ENCODE results near the gene DNMT3L.
"Not testable (repeated sequence)": the region's sequence is repeated elsewhere in the genome, so short reads cannot be mapped to it uniquely, and the experiment has no call there.

DNMT3L gene

GRCh38 chr21:44303490-44303981, 41.8 kb upstream of the DNMT3L start:
- H3K4me1 ChIP-seq (ENCODE audit: control insufficient read depth, low read length), result peaks cover 51% of the 10 kb centered on the region
- H3K79me2 ChIP-seq (ENCODE audit: control insufficient read depth, low read length), result peaks cover 74% of the 10 kb centered on the region
- H4K20me1 ChIP-seq (ENCODE audit: control insufficient read depth, insufficient read depth, low read depth, low read length), result peaks cover 30% of the 10 kb centered on the region; the same call in 1 of the 2 replicates
- H3F3A ChIP-seq (ENCODE audit: control insufficient read depth, insufficient read depth), result peaks cover 4% of the 10 kb centered on the region
- H3K9me3 ChIP-seq (ENCODE audit: control insufficient read depth, insufficient read depth, low read length), result no peaks in the 10 kb centered on the region
- no peak overlapping the region for H3K4me3 ChIP-seq (ENCODE audit: low read length)
- H3K27ac ChIP-seq (ENCODE audit: low read depth, low read length), result no peak overlapping the region
- no peaks in the 10 kb centered on the region for H3K27me3 ChIP-seq (ENCODE audit: control insufficient read depth, low read length)
- TF ChIP-seq CTCF (IDR thresholded peaks at IDR 0.05; ENCODE audit: low read depth, low read length, poor library complexity, severe bottlenecking), result no peak
- TF ChIP-seq EZH2phosphoT487 (IDR thresholded peaks at IDR 0.05; ENCODE audit: borderline replicate concordance, low read length), result no peak
- H3K9me2 ChIP-seq (replicated peaks; ENCODE audit: control insufficient read depth, low read length), result no peaks in the 10 kb centered on the region
- peak overlapping the region; percentile 27; the same call in 1 of the 2 replicates for H3K4me2 ChIP-seq (ENCODE audit: low read length)
- peaks cover 72% of the 10 kb centered on the region for H3K36me3 ChIP-seq (ENCODE audit: control insufficient read depth, low read length)

GRCh38 chr21:44302573-44303401, 41.1 kb upstream of the DNMT3L start:
- Histone ChIP-seq H3K4me1 (ENCODE audit: control insufficient read depth, low read length) (peaks cover 58% of the 10 kb centered on the region), H3K4me3 (ENCODE audit: low read length) (peak overlapping the region; percentile 78), H3K79me2 (ENCODE audit: control insufficient read depth, low read length) (peaks cover 74% of the 10 kb centered on the region), H3K4me2 (ENCODE audit: low read length) (peak overlapping the region; percentile 97), H3K27ac (ENCODE audit: low read depth, low read length) (peak overlapping the region; percentile 60), H4K20me1 (ENCODE audit: control insufficient read depth, insufficient read depth, low read depth, low read length) (peaks cover 30% of the 10 kb centered on the region; the same call in 1 of the 2 replicates), H3K36me3 (ENCODE audit: control insufficient read depth, low read length) (peaks cover 66% of the 10 kb centered on the region)
- not testable (repeated sequence) for H3K9me3 ChIP-seq (ENCODE audit: control insufficient read depth, insufficient read depth, low read length); H3K27me3 ChIP-seq (ENCODE audit: control insufficient read depth, low read length); H3K9me2 ChIP-seq (replicated peaks; ENCODE audit: control insufficient read depth, low read length); H3F3A ChIP-seq (ENCODE audit: control insufficient read depth, insufficient read depth)
- peak; percentile 41 for TF ChIP-seq CTCF (IDR thresholded peaks at IDR 0.05; ENCODE audit: low read depth, low read length, poor library complexity, severe bottlenecking)

GRCh38 chr21:44301961-44302406, 40.3 kb upstream of the DNMT3L start:
- Histone ChIP-seq H3F3A (ENCODE audit: control insufficient read depth, insufficient read depth) (peaks cover 8% of the 10 kb centered on the region), H4K20me1 (ENCODE audit: control insufficient read depth, insufficient read depth, low read depth, low read length) (peaks cover 30% of the 10 kb centered on the region; the same call in 1 of the 2 replicates), H3K79me2 (ENCODE audit: control insufficient read depth, low read length) (peaks cover 69% of the 10 kb centered on the region), H3K36me3 (ENCODE audit: control insufficient read depth, low read length) (peaks cover 58% of the 10 kb centered on the region), H3K27ac (ENCODE audit: low read depth, low read length) (peak overlapping the region; percentile 60), H3K4me1 (ENCODE audit: control insufficient read depth, low read length) (peaks cover 65% of the 10 kb centered on the region), H3K9me2 (replicated peaks; ENCODE audit: control insufficient read depth, low read length) (no peaks in the 10 kb centered on the region), H3K27me3 (ENCODE audit: control insufficient read depth, low read length) (no peaks in the 10 kb centered on the region; the same call in 1 of the 2 replicates), H3K9me3 (ENCODE audit: control insufficient read depth, insufficient read depth, low read length) (no peaks in the 10 kb centered on the region), H3K4me3 (ENCODE audit: low read length) (peak overlapping the region; percentile 78), H3K4me2 (ENCODE audit: low read length) (peak overlapping the region; percentile 97)
- TF ChIP-seq EZH2phosphoT487 (IDR thresholded peaks at IDR 0.05; ENCODE audit: borderline replicate concordance, low read length), result no peak
- no peak for TF ChIP-seq CTCF (IDR thresholded peaks at IDR 0.05; ENCODE audit: low read depth, low read length, poor library complexity, severe bottlenecking)
